GM23248 (cell line): Measurements from ENCODE around the gene EME1.

ENCODE experiments used
- EZH2 ChIP-seq: fragments of 200-600 bp; sonication (generic); IDR thresholded peaks from 2 replicates; pipeline ENCODE4 v1.6.1; 2018; ENCODE audit warnings: antibody characterized with exemption, mild to moderate bottlenecking; ENCODE audit not compliant: insufficient read depth, poor library complexity, severe bottlenecking
- EZH2phosphoT487 ChIP-seq: fragments of 200-600 bp; sonication (generic); IDR thresholded peaks from 2 replicates; pipeline ENCODE4 v1.6.1; 2018; ENCODE audit warnings: antibody characterized with exemption, moderate library complexity, mild to moderate bottlenecking, low read depth; ENCODE audit not compliant: insufficient read depth

- TF ChIP-seq EZH2 (no peak), EZH2phosphoT487 (no peak)
Observed at GRCh38 chr17:50382931-50383330, 9.9 kb downstream of the EME1 start.
